Adrenal gland (tissue), 12 donors: ENCODE results near the gene ADAMTS6. TPM values are rescaled to one million over a fixed set of nuclear protein-coding genes. Genes with fewer than 3 reads are reported as not detected.
"Not testable (repeated sequence)": the region's sequence is repeated elsewhere in the genome, so short reads cannot be mapped to it uniquely, and the experiment has no call there.

Experiments used
- DNase-seq, 7 donors: peaks; one replicate each; pipeline ENCODE4 v3.0.0-alpha.2; 2019 to 2020
- H3K27ac ChIP-seq, 5 donors: fragments of 200-600 bp; sonication (generic) in 4 of 5; 1 replicate in 3 of 5; 2 replicates in 2 of 5; pipeline versions ENCODE4 v1.5.1 to v1.8.0; 2016 to 2020; ENCODE audit warnings: mild to moderate bottlenecking in 1 of 5
- H3K27me3 ChIP-seq: fragments of 200-600 bp; 2 replicates; pipeline ENCODE4 v1.8.0; 2021
- H3K36me3 ChIP-seq, 2 donors: fragments of 200-600 bp; replicated peaks in 1 of 2; 1 replicate in 1 of 2; 2 replicates in 1 of 2; pipeline versions ENCODE4 v1.5.1 to v1.8.0; 2018 to 2022
- H3K4me1 ChIP-seq, 2 donors: fragments of 200-600 bp; replicated peaks in 1 of 2; 1 replicate in 1 of 2; 2 replicates in 1 of 2; pipeline versions ENCODE4 v1.5.1 to v1.8.0; 2018 to 2021
- H3K4me3 ChIP-seq, 4 donors: fragments of 200-600 bp; sonication (generic) in 3 of 4; one replicate each; pipeline ENCODE4 v1.5.1; 2016 to 2018
- H3K9me3 ChIP-seq, 3 donors: fragments of 200-600 bp; sonication (generic) in 1 of 3; replicated peaks in 1 of 3; 1 replicate in 2 of 3; 2 replicates in 1 of 3; pipeline versions ENCODE4 v1.5.1 to v1.8.0; 2016 to 2021
- CTCF ChIP-seq, 6 experiments: fragments of 450-650 bp in 4 of 6; fragments of 200-600 bp in 2 of 6; sonication (generic) in 1 of 6; IDR thresholded peaks; 1 replicate in 5 of 6; 2 replicates in 1 of 6; pipeline versions ENCODE4 v1.5.1 to v1.8.0; 2016 to 2021; ENCODE audit warnings: antibody characterized with exemption in 6 of 6, mild to moderate bottlenecking in 2 of 6, moderate library complexity in 1 of 6
- POLR2A ChIP-seq, 2 donors: fragments of 450-650 bp; IDR thresholded peaks; one replicate each; pipeline ENCODE4 v1.6.1; 2017; ENCODE audit warnings: antibody characterized with exemption in 2 of 2, mild to moderate bottlenecking in 2 of 2, moderate library complexity in 1 of 2
- WGBS, 4 donors: extraction: QIAGEN DNeasy Blood & Tissue Kit in 2 of 4; methylation state at CpG; one replicate each; pipeline versions ENCODE4 v1.1.5 to v1.1.7; 2013 to 2017; 5-methylcytosine and 5-hydroxymethylcytosine counted together
- intact Hi-C, 2 donors: fragments of 100-400 bp; cut with DNase I; formaldehyde crosslinking; loops; one replicate each; pipeline versions ENCODE4 v1.14.1 to v1.15.0; 2022 to 2023
- polyA plus RNA-seq, 3 donors: library from polyadenylated mRNA; stranded (reverse); fragments of 200-250 nt in 2 of 3; fragments of 350-450 nt in 1 of 3; fragmentation: Illumina TruSeq in 1 of 3; extraction: RNeasy Lipid Tissue Mini Kit (QIAGEN cat#74804) in 1 of 3; gene quantifications; one replicate each; pipeline ENCODE4 v1.2.3, GENCODE V29; 2013 to 2014
- total RNA-seq, 9 donors: library from RNA; depleted of rRNA in 4 of 9; stranded (reverse); fragments of >200 nt in 4 of 9; fragments of 120-200 nt in 1 of 9; fragmentation: NEBNext Ultra II Directional in 1 of 9; extraction: Animal tissue kit (Norgen Biotek cat#: 25700) in 1 of 9; gene quantifications; one replicate each; pipeline versions ENCODE4 v1.1.0 to v1.2.4, GENCODE V29; 2013 to 2023
- donor health status: healthy with polysubstance abuse.
- donor health status: Bipolar disorder and iron deficiency.
- donor health status: DM: yes; HTN: yes; CAD: no.
- donor health status: DM: no; HTN: no; CAD: no.
- donor health status: DM: no; HTN: no; CAD: no.
- donor health status: DM: yes; HTN: yes; CAD: no.

The ADAMTS6 gene
- total and polyA plus RNA-seq, 12 donors: 0.24 to 11.9 (median 0.89) TPM

- no peaks in the 10 kb centered on the region for H3K36me3 ChIP-seq
- 60 to 85% (median 71%) methylated on average over 1 of the region's 1 CpG for WGBS, 4 donors
- intact Hi-C loops: no loop called here
- H3K4me3 ChIP-seq: no peak overlapping the region
- TF ChIP-seq POLR2A (IDR thresholded peaks at IDR 0.05) (no peak), CTCF (IDR thresholded peaks at IDR 0.05) (no peak)
- no peaks in the 10 kb centered on the region for H3K9me3 ChIP-seq
- no peak for DNase-seq
- H3K4me1 ChIP-seq: no peaks in the 10 kb centered on the region
- H3K27me3 ChIP-seq: no peaks in the 10 kb centered on the region
- H3K27ac ChIP-seq: no peak overlapping the region
Measured at GRCh38 chr5:65327582-65327981, 154.1 kb downstream of the ADAMTS6 start.

- no peaks in the 10 kb centered on the region for H3K4me1 ChIP-seq
- intact Hi-C loops: no loop called here
- no peak overlapping the region for H3K4me3 ChIP-seq
- no peaks in the 10 kb centered on the region for H3K27me3 ChIP-seq
- no peak for DNase-seq
- no peaks in the 10 kb centered on the region for H3K36me3 ChIP-seq
- TF ChIP-seq POLR2A (IDR thresholded peaks at IDR 0.05): no peak
- TF ChIP-seq CTCF (IDR thresholded peaks at IDR 0.05): no peak
- 80 to 96% (median 88%) methylated on average over 1 of the region's 1 CpG for WGBS, 4 donors
- H3K9me3 ChIP-seq: no peaks in the 10 kb centered on the region
- H3K27ac ChIP-seq: no peak overlapping the region
Measured at GRCh38 chr5:65326922-65327321, 154.8 kb downstream of the ADAMTS6 start.

- no peak for DNase-seq
Measured at GRCh38 chr5:65324226-65324625, 157.5 kb downstream of the ADAMTS6 start.

GRCh38 chr5:65320704-65321103, 161.0 kb downstream of the ADAMTS6 start:
- H3K9me3 ChIP-seq, intact Hi-C loops, H3K27ac ChIP-seq, H3K4me3 ChIP-seq, H3K36me3 ChIP-seq, H3K4me1 ChIP-seq, DNase-seq, H3K27me3 ChIP-seq: not testable (repeated sequence)
- WGBS, 4 donors: 93 to 96% (median 95%) methylated on average over 1 of the region's 1 CpG

More at GRCh38 chr5:65324226-65324625, 157.5 kb downstream of the ADAMTS6 start:
- Histone ChIP-seq H3K36me3 (no peaks in the 10 kb centered on the region), H3K4me3 (no peak overlapping the region), H3K4me1 (no peaks in the 10 kb centered on the region), H3K27ac (no peak overlapping the region), H3K9me3 (no peaks in the 10 kb centered on the region), H3K27me3 (no peaks in the 10 kb centered on the region)
- 88 to 94% (median 92%) methylated on average over 1 of the region's 1 CpG for WGBS, 4 donors
- TF ChIP-seq POLR2A (IDR thresholded peaks at IDR 0.05) (no peak), CTCF (IDR thresholded peaks at IDR 0.05) (no peak)
- intact Hi-C loops: no loop called here

GRCh38 chr5:65320250-65320649, 161.5 kb downstream of the ADAMTS6 start:
- intact Hi-C loops: no loop called here
- 80 to 92% (median 84%) methylated on average over 2 of the region's 2 CpGs for WGBS, 4 donors
- H3K4me1 ChIP-seq: no peaks in the 10 kb centered on the region
- H3K9me3 ChIP-seq: no peaks in the 10 kb centered on the region
- H3K27me3 ChIP-seq: no peaks in the 10 kb centered on the region
- no peak for TF ChIP-seq CTCF (IDR thresholded peaks at IDR 0.05)
- no peak for TF ChIP-seq POLR2A (IDR thresholded peaks at IDR 0.05)
- no peak overlapping the region for H3K4me3 ChIP-seq
- H3K27ac ChIP-seq: no peak overlapping the region
- no peaks in the 10 kb centered on the region for H3K36me3 ChIP-seq
- no peak for DNase-seq
